C4-2B (cell line): ENCODE results near the gene PDHX.

Source experiments
- H3K27ac ChIP-seq: fragments of 450-650 bp; 2 replicates; pipeline ENCODE4 v1.5.1; 2017
- CTCF ChIP-seq: fragments of 450-650 bp; conservative IDR thresholded peaks from 2 replicates; pipeline ENCODE4 v1.5.1; 2017; ENCODE audit warnings: mild to moderate bottlenecking
- ZFX ChIP-seq: fragments of 450-650 bp; IDR thresholded peaks from 2 replicates; pipeline ENCODE4 v1.6.1; 2017

Gene PDHX

GRCh38 chr11:35036639-35037038 is 120.2 kb downstream of the PDHX start:
- no peak overlapping the region for H3K27ac ChIP-seq
- TF ChIP-seq ZFX (no peak), CTCF (no peak)

GRCh38 chr11:35038211-35038928 is 122.0 kb downstream of the PDHX start:
- no peak overlapping the region for H3K27ac ChIP-seq
- no peak for TF ChIP-seq ZFX
- TF ChIP-seq CTCF: no peak

GRCh38 chr11:35039076-35039475 is 122.7 kb downstream of the PDHX start:
- H3K27ac ChIP-seq: no peak overlapping the region

GRCh38 chr11:35040221-35040942 is 124.0 kb downstream of the PDHX start:
- H3K27ac ChIP-seq: no peak overlapping the region
- TF ChIP-seq CTCF: no peak
- no peak for TF ChIP-seq ZFX

More at GRCh38 chr11:35039076-35039475, 122.7 kb downstream of the PDHX start:
- no peak for TF ChIP-seq CTCF
- TF ChIP-seq ZFX: no peak

GRCh38 chr11:35041070-35041554 is 124.7 kb downstream of the PDHX start:
- TF ChIP-seq ZFX (no peak), CTCF (no peak)
- no peak overlapping the region for H3K27ac ChIP-seq

GRCh38 chr11:35042224-35042623 is 125.8 kb downstream of the PDHX start:
- TF ChIP-seq ZFX: no peak
- no peak for TF ChIP-seq CTCF
- no peak overlapping the region for H3K27ac ChIP-seq

GRCh38 chr11:35042913-35043312 is 126.5 kb downstream of the PDHX start:
- TF ChIP-seq CTCF (no peak), ZFX (no peak)
- H3K27ac ChIP-seq: no peak overlapping the region
